H4 (cell line): ENCODE results near the gene ZNF407. TPM values are rescaled to one million over a fixed set of nuclear protein-coding genes. Genes with fewer than 3 reads are reported as not detected.
A peak's percentile ranks its signal among the peaks of the same experiment; 100 is the strongest.

Source experiments
- DNase-seq: peaks from one replicate; pipeline ENCODE4 v3.0.0-alpha.2; 2015; ENCODE audit warnings: low spot score
- total RNA-seq: library from RNA; depleted of rRNA; stranded (reverse); fragments of >200 nt; shearing (Covaris generic); gene quantifications from 2 replicates; pipeline ENCODE4 v1.2.3, GENCODE V29; 2014

ZNF407 gene
- total RNA-seq, 1 experiment from 2014 or later: 5.6 TPM

- DNase-seq: no peak
Observed at GRCh38 chr18:74579496-74580065, 18.1 kb upstream of the ZNF407 start.

- DNase-seq: no peak
Observed at GRCh38 chr18:74582642-74583041, 15.0 kb upstream of the ZNF407 start.

- DNase-seq: no peak
Observed at GRCh38 chr18:74587441-74587840, 10.2 kb upstream of the ZNF407 start.

- DNase-seq: no peak
Observed at GRCh38 chr18:74589021-74589420, 8.6 kb upstream of the ZNF407 start.

GRCh38 chr18:74589811-74590210, 7.9 kb upstream of the ZNF407 start:
- no peak for DNase-seq

- no peak for DNase-seq
Observed at GRCh38 chr18:74590671-74591070, 7.0 kb upstream of the ZNF407 start.

- DNase-seq: no peak
Observed at GRCh38 chr18:74595431-74595830, 2.2 kb upstream of the ZNF407 start.

GRCh38 chr18:74597034-74597661, 522 bp upstream of the ZNF407 start:
- no peak for DNase-seq

GRCh38 chr18:74598350-74599001, 806 bp downstream of the ZNF407 start:
- DNase-seq: peak; percentile 46

- no peak for DNase-seq
Observed at GRCh38 chr18:74604361-74604760, 6.7 kb downstream of the ZNF407 start.

GRCh38 chr18:74604774-74605173, 7.1 kb downstream of the ZNF407 start:
- DNase-seq: peak; percentile 64

GRCh38 chr18:74608681-74609080, 11.0 kb downstream of the ZNF407 start:
- DNase-seq: no peak

- DNase-seq: peak; percentile 59
Observed at GRCh38 chr18:74609535-74609934, 11.9 kb downstream of the ZNF407 start.

GRCh38 chr18:74610051-74610615, 12.5 kb downstream of the ZNF407 start:
- DNase-seq: no peak

GRCh38 chr18:74610860-74611259, 13.2 kb downstream of the ZNF407 start:
- DNase-seq: no peak

GRCh38 chr18:74611765-74612164, 14.1 kb downstream of the ZNF407 start:
- DNase-seq: no peak

GRCh38 chr18:74613381-74613780, 15.7 kb downstream of the ZNF407 start:
- no peak for DNase-seq

GRCh38 chr18:74616494-74616893, 18.8 kb downstream of the ZNF407 start:
- no peak for DNase-seq

- no peak for DNase-seq
Observed at GRCh38 chr18:74617486-74617885, 19.8 kb downstream of the ZNF407 start.

- no peak for DNase-seq
Observed at GRCh38 chr18:74622072-74622471, 24.4 kb downstream of the ZNF407 start.

GRCh38 chr18:74623047-74623816, 25.6 kb downstream of the ZNF407 start:
- DNase-seq: no peak

- DNase-seq: no peak
Observed at GRCh38 chr18:74624466-74624865, 26.8 kb downstream of the ZNF407 start.
